ENCODE measurements around the gene ADAM8.
A peak's percentile ranks its signal among the peaks of the same experiment; 100 is the strongest.

The ADAM8 gene

GRCh38 chr10:133281628-133282372, 5.1 kb upstream of the ADAM8 start:
- DNase-seq: no peak

- no peak for DNase-seq
These were observed 4.4 kb upstream of the ADAM8 start for GRCh38 chr10:133281084-133281483.

GRCh38 chr10:133280391-133281059, 3.9 kb upstream of the ADAM8 start:
- no peak for DNase-seq

GRCh38 chr10:133279326-133280226, 2.9 kb upstream of the ADAM8 start:
- no peak for DNase-seq

- peak in 12 of 51 donors; percentile 9 to 38 (median 24) for DNase-seq
These were observed 2.1 kb upstream of the ADAM8 start for GRCh38 chr10:133278577-133279265.

- DNase-seq: no peak
These were observed 1.4 kb upstream of the ADAM8 start for GRCh38 chr10:133277993-133278576.

- DNase-seq: no peak
These were observed 767 bp upstream of the ADAM8 start for GRCh38 chr10:133277277-133277992.

- no peak for DNase-seq
These were observed 601 bp downstream of the ADAM8 start for GRCh38 chr10:133276100-133276434.

GRCh38 chr10:133275684-133276092, 980 bp downstream of the ADAM8 start:
- DNase-seq: no peak

GRCh38 chr10:133274751-133275683, 1.7 kb downstream of the ADAM8 start:
- DNase-seq: no peak

- no peak for DNase-seq
These were observed 3.0 kb downstream of the ADAM8 start for GRCh38 chr10:133273534-133274143.

- DNase-seq: no peak
These were observed 3.7 kb downstream of the ADAM8 start for GRCh38 chr10:133272964-133273420.

- no peak for DNase-seq
These were observed 4.2 kb downstream of the ADAM8 start for GRCh38 chr10:133272301-133272963.

GRCh38 chr10:133271521-133272300, 5.0 kb downstream of the ADAM8 start:
- DNase-seq: no peak

- DNase-seq: no peak
These were observed 5.8 kb downstream of the ADAM8 start for GRCh38 chr10:133270773-133271297.

GRCh38 chr10:133270204-133270603, 6.5 kb downstream of the ADAM8 start:
- DNase-seq: no peak

- no peak for DNase-seq
These were observed 7.3 kb downstream of the ADAM8 start for GRCh38 chr10:133269367-133269766.

All from hypothalamus (tissue), 51 donors.